Parathyroid adenoma (tissue), 2 donors: ENCODE measurements around the gene ERMN.
"Not testable (repeated sequence)": the region's sequence is repeated elsewhere in the genome, so short reads cannot be mapped to it uniquely, and the experiment has no call there.

ENCODE experiments used
- H2AFZ ChIP-seq: fragments of 300-600 bp; sonication (generic); one replicate; pipeline ENCODE4 v1.7.0; 2017; ENCODE audit warnings: antibody characterized with exemption, mild to moderate bottlenecking
- H3K27ac ChIP-seq: fragments of 300-600 bp; sonication (generic); one replicate; pipeline ENCODE4 v1.7.0; 2017
- H3K27me3 ChIP-seq: fragments of 300-600 bp; sonication (generic); one replicate; pipeline ENCODE4 v1.7.0; 2017; ENCODE audit warnings: low read length; ENCODE audit not compliant: control insufficient read depth, insufficient read depth
- H3K36me3 ChIP-seq: fragments of 300-600 bp; sonication (generic); one replicate; pipeline ENCODE4 v1.7.0; 2017; ENCODE audit warnings: low read length; ENCODE audit not compliant: control insufficient read depth, insufficient read depth
- H3K4me1 ChIP-seq: fragments of 300-600 bp; sonication (generic); one replicate; pipeline ENCODE4 v1.7.0; 2017; ENCODE audit warnings: control low read depth
- H3K4me2 ChIP-seq: fragments of 300-600 bp; sonication (generic); one replicate; pipeline ENCODE4 v1.7.0; 2017; ENCODE audit warnings: low read length
- H3K4me3 ChIP-seq: fragments of 300-600 bp; sonication (generic); one replicate; pipeline ENCODE4 v1.7.0; 2017; ENCODE audit warnings: low read depth, low read length
- H3K79me2 ChIP-seq: fragments of 300-600 bp; sonication (generic); one replicate; pipeline ENCODE4 v1.7.0; 2017; ENCODE audit warnings: control low read depth
- H3K9ac ChIP-seq: fragments of 300-600 bp; sonication (generic); one replicate; pipeline ENCODE4 v1.7.0; 2017; ENCODE audit warnings: mild to moderate bottlenecking
- H3K9me3 ChIP-seq: fragments of 300-600 bp; sonication (generic); one replicate; pipeline ENCODE4 v1.7.0; 2017; ENCODE audit warnings: low read length; ENCODE audit not compliant: control insufficient read depth
- CTCF ChIP-seq: fragments of 300-600 bp; sonication (generic); IDR thresholded peaks from one replicate; pipeline ENCODE4 v1.7.0; 2017; ENCODE audit warnings: antibody characterized with exemption, mild to moderate bottlenecking
- donor health status: primary hyperparathyroidism.

Gene ERMN, protein sequence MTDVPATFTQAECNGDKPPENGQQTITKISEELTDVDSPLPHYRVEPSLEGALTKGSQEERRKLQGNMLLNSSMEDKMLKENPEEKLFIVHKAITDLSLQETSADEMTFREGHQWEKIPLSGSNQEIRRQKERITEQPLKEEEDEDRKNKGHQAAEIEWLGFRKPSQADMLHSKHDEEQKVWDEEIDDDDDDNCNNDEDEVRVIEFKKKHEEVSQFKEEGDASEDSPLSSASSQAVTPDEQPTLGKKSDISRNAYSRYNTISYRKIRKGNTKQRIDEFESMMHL

GRCh38 chr2:157325786-157326185 is at the start of gene ERMN:
TSS of gene ERMN (minus strand) at chr2:157325824. CDS start at chr2:157325642, 182 bp downstream.
- TF ChIP-seq CTCF = no peak
- H3K27ac ChIP-seq = no peak within 1 kb of the TSS
- H2AFZ ChIP-seq = no peak within 1 kb of the TSS
- H3K4me2 ChIP-seq = no peak within 1 kb of the TSS
- no peaks in the 10 kb centered on the region for H3K9me3 ChIP-seq
- no peaks in the 10 kb centered on the region for H3K27me3 ChIP-seq
- no peak within 1 kb of the TSS for H3K9ac ChIP-seq
- no peaks in the 10 kb centered on the region for H3K4me1 ChIP-seq
- H3K4me3 ChIP-seq = no peak within 1 kb of the TSS
- H3K36me3 ChIP-seq = no peaks in the 10 kb centered on the region
- no peaks in the 10 kb centered on the region for H3K79me2 ChIP-seq

DNA sequence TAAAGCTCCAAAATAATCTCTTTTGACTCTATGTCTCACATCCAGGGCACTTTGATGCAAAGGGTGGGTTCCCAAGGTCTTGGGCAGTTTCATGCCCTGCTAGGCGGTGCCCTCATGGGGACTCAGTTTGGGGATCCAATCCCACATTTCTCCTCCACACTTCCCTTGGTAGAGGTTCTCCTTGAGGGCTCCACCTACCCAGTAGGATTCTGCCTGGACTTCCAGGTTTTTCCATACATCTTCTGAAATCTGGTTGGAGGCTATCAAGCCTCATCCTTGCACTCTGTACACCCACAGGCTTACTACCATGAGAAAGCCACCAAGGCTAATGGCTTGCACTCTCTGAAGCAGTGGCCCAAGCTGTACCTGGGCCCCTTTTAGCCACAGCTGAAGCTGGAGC is 49.8 kb upstream of the ERMN start:
- Histone ChIP-seq H2AFZ (no peak overlapping the region), H3K4me2 (no peak overlapping the region), H3K4me1 (no peaks in the 10 kb centered on the region), H3K27me3 (no peaks in the 10 kb centered on the region), H3K36me3 (no peaks in the 10 kb centered on the region), H3K79me2 (no peaks in the 10 kb centered on the region), H3K9ac (no peak overlapping the region), H3K4me3 (no peak overlapping the region), H3K27ac (no peak overlapping the region), H3K9me3 (no peaks in the 10 kb centered on the region)
- TF ChIP-seq CTCF = no peak

- not testable (repeated sequence) for H2AFZ ChIP-seq, H3K4me1 ChIP-seq, H3K27me3 ChIP-seq, H3K79me2 ChIP-seq, H3K9me3 ChIP-seq, H3K9ac ChIP-seq, H3K4me3 ChIP-seq, H3K4me2 ChIP-seq, H3K27ac ChIP-seq, H3K36me3 ChIP-seq
These were observed 42.9 kb upstream of the ERMN start for GRCh38 chr2:157368508-157368907.

- no peak overlapping the region for H3K4me2 ChIP-seq
- H3K4me1 ChIP-seq = no peaks in the 10 kb centered on the region
- H3K27ac ChIP-seq = no peak overlapping the region
- H3K9ac ChIP-seq = no peak overlapping the region
- H3K4me3 ChIP-seq = no peak overlapping the region
- H3K9me3 ChIP-seq = no peaks in the 10 kb centered on the region
- no peaks in the 10 kb centered on the region for H3K36me3 ChIP-seq
- H3K27me3 ChIP-seq = no peaks in the 10 kb centered on the region
- no peaks in the 10 kb centered on the region for H3K79me2 ChIP-seq
- no peak overlapping the region for H2AFZ ChIP-seq
- no peak for TF ChIP-seq CTCF
These were observed 42.1 kb upstream of the ERMN start for GRCh38 chr2:157367704-157368103.

DNA sequence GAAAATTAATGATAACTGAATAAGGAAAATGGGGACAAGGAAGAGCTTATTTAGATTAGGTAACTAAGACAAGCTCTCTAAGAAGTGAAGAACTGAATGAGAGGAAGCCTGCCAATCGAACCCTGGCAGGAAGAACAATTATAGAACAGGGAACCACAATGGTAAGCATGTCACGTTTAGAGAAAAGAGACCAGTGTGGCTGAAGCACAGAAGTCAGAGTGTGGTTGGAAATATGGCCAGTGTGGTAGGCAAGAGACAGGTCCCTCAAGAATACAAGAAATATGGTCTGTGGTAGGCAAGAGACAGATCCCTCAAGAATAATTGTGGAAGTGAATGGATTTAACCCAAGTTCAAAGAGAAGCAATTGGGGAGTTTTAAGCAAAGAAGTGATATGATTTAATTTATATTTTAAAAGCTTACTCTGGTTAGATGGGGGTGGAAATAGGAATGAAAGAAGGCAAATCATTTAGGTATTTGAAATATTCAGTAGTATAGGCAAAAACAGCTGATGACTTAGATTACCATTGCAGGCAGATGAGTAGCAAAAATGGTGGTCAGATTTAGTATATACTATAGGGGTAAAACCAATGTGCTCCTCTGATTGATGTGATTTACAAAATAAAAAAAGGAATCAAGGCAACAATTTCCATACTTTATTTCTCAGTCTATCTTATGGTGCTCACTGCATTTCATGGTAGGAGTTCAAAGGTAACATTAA is 38.8 kb upstream of the ERMN start:
- H3K4me2 ChIP-seq = no peak overlapping the region
- no peak overlapping the region for H3K4me3 ChIP-seq
- H3K9me3 ChIP-seq = no peaks in the 10 kb centered on the region
- H3K9ac ChIP-seq = no peak overlapping the region
- no peaks in the 10 kb centered on the region for H3K27me3 ChIP-seq
- no peak for TF ChIP-seq CTCF
- H3K4me1 ChIP-seq = no peaks in the 10 kb centered on the region
- no peaks in the 10 kb centered on the region for H3K36me3 ChIP-seq
- no peak overlapping the region for H2AFZ ChIP-seq
- no peaks in the 10 kb centered on the region for H3K79me2 ChIP-seq
- no peak overlapping the region for H3K27ac ChIP-seq
